Measurements from ENCODE around the gene SERF2. TPM values are rescaled to one million over a fixed set of nuclear protein-coding genes. Genes with fewer than 3 reads are reported as not detected.

The SERF2 gene
- total and polyA plus RNA-seq, 2 of the 8 experiments (the other 6 are each of a cell fraction or from before 2014, with no cell fraction given): 655 to 999 TPM

DNA sequence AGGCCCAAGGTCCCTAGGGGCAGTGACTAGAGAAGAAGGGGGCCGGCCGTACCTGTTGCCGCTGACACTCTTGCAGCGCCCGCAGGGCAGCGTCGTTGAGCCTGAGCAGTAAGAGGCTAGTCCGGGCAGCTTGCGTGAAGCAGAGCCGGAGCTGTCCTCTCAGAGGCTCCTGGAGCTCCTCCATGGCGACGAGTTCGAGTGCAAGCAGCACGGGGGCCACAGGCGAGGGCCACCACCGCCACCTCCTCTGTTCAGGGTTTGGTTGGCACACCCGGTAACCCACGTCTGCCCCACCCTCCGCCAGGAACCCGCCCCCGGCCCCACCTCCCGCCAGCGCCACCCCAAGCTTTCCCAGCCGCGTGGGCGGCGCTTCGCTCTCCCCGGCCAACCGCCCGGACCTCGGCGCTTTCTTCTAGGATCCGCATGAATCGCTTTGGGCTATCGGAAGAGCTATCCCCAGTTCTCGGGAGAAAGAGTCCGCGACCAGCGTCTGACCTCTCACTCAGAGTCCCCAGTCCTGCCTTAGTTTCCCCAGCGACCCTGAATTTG, 15.3 kb upstream of the SERF2 start, which contains the start of gene ELL3:
TSS of gene ELL3 (minus strand) at position 249 of the 549 bp plus-strand sequence. CDS start at position 184, 65 bp downstream.
- Histone ChIP-seq H3K23me2 (ENCODE audit: low read depth, low read length) (peaks cover 12% of the 10 kb centered on the region), H3K36me3 (ENCODE audit: control insufficient read depth in 2 of 4, insufficient read depth in 4 of 4, low read length in 3 of 4) (peaks cover 10 to 23% (median 15%) of the 10 kb centered on the region in 4 experiments), H2BK120ac (replicated peaks; ENCODE audit: low read depth, low read length) (no peak within 1 kb of the TSS), H4K20me1 (replicated peaks in 1 of 2; ENCODE audit: control insufficient read depth in 1 of 2, insufficient read depth in 2 of 2, low read length in 2 of 2) (peaks cover 0 to 3% of the 10 kb centered on the region in 2 experiments), H4K91ac (replicated peaks; ENCODE audit: insufficient read length, low read length) (peak within 1 kb of the TSS; percentile 70), H3K18ac (ENCODE audit: extremely low read depth, low read length) (peak within 1 kb of the TSS; percentile 96), H2BK15ac (ENCODE audit: low read length) (peak within 1 kb of the TSS; percentile 99), H3K79me2 (ENCODE audit: control insufficient read depth in 1 of 2, insufficient read depth in 2 of 2, low read length in 2 of 2) (no peaks in the 10 kb centered on the region), H3K56ac (replicated peaks; ENCODE audit: insufficient read length, low read depth, low read length) (peak within 1 kb of the TSS; percentile 67), H3K23ac (ENCODE audit: insufficient read length) (no peak within 1 kb of the TSS), H3K27me3 (replicated peaks in 1 of 4; ENCODE audit: control insufficient read depth in 3 of 4, extremely low read depth in 1 of 4, insufficient read depth in 3 of 4, low read length in 3 of 4) (peaks cover 0 to 2% (median 0%) of the 10 kb centered on the region in 4 experiments; a peak in 2 of 7 replicates), H4K5ac (ENCODE audit: insufficient read length, low read depth, low read length) (peak within 1 kb of the TSS; percentile 69), H3K79me1 (ENCODE audit: low read depth, low read length) (no peaks in the 10 kb centered on the region), H2AK5ac (ENCODE audit: low read depth, low read length) (no peak within 1 kb of the TSS), H2BK20ac (ENCODE audit: low read length) (no peak within 1 kb of the TSS), H4K8ac (ENCODE audit: extremely low read depth, insufficient read depth, low read length) (peak within 1 kb of the TSS; percentile 91), H3K27ac (ENCODE audit: low read depth, low read length) (no peak within 1 kb of the TSS), H3K14ac (ENCODE audit: insufficient read length) (no peak within 1 kb of the TSS), H2BK12ac (ENCODE audit: low read depth, low read length) (peak within 1 kb of the TSS; percentile 50; the same call in 1 of the 2 replicates), H3K4me1 (replicated peaks in 1 of 4; ENCODE audit: control insufficient read depth in 3 of 4, insufficient read depth in 4 of 4, low read length in 3 of 4) (peaks cover 0 to 12% (median 5%) of the 10 kb centered on the region in 4 experiments; a peak in 5 of 7 replicates), H3K9me3 (ENCODE audit: insufficient read depth in 2 of 2, low read depth in 1 of 2, low read length in 1 of 2) (no peaks in the 10 kb centered on the region), H2AFZ (ENCODE audit: low read length) (peak within 1 kb of the TSS; percentile 77; the same call in 1 of the 2 replicates), H3K4ac (replicated peaks; ENCODE audit: insufficient read length, low read depth, low read length) (no peak within 1 kb of the TSS), H3K4me2 (ENCODE audit: insufficient read depth in 1 of 2, low read depth in 2 of 2, low read length in 2 of 2) (peak within 1 kb of the TSS; percentile 83 to 98), H3K9ac (replicated peaks in 1 of 4; ENCODE audit: extremely low read depth in 1 of 4, low read depth in 3 of 4, low read length in 3 of 4) (peak within 1 kb of the TSS in 3 of 4 experiments; percentile 10 to 45 (median 40); a peak in 5 of 7 replicates), H2BK5ac (ENCODE audit: low read depth, low read length) (peak within 1 kb of the TSS; percentile 60; the same call in 1 of the 2 replicates), H3K4me3 (ENCODE audit: extremely low read depth in 1 of 4, insufficient read depth in 2 of 4, low read depth in 3 of 4, low read length in 4 of 4) (peak within 1 kb of the TSS; percentile 51 to 78 (median 71))
- ChIA-PET CTCF (ENCODE audit: partially characterized antibody) (interaction anchor here (0.8 to 4.8 kb wide), 10 partner anchors 9 to 261 kb away, joined by 3 to 50 read pairs (median 5); partner anchors contain the start of genes HYPK, SERF2 and SERINC4), POLR2A (ENCODE audit: partially characterized antibody) (interaction anchor here (0.7 to 4.8 kb wide), 9 partner anchors 8 to 104 kb away, joined by 3 to 54 read pairs (median 3); partner anchors contain the start of genes HYPK, MFAP1, SERF2 and SERINC4)
- FAIRE-seq: no peak
- peak in 1 of 2 experiments; percentile 33 for DNase-seq (ENCODE audit: low read depth in 1 of 2, low spot score in 2 of 2)
- WGBS, 2 experiments (ENCODE audit: extremely low coverage in 1 of 2, insufficient coverage in 1 of 2, insufficient read length in 1 of 2, insufficient replicate concordance in 2 of 2, low coverage in 1 of 2, low lambda C conversion rate in 2 of 2, missing lambda C conversion rate in 1 of 2): 6% methylated on average over 22 of the region's 41 CpGs; no CpG with 5 or more reads in 1 of the 2 experiments
- TF ChIP-seq MAFK (IDR thresholded peaks at IDR 0.05; ENCODE audit: low read depth, low read length) (no peak), BCL11A (IDR thresholded peaks at IDR 0.05; ENCODE audit: low read depth in 2 of 2, low read length in 2 of 2) (no peak), SIRT6 (IDR thresholded peaks at IDR 0.05; ENCODE audit: low read length) (no peak), TAF7 (optimal IDR thresholded peaks at IDR 0.05; ENCODE audit: borderline replicate concordance, low read depth, low read length) (no peak), EGR1 (IDR thresholded peaks at IDR 0.05; ENCODE audit: borderline replicate concordance, low read depth, low read length) (peak; percentile 55; the same call in 1 of the 2 replicates), CEBPB (IDR thresholded peaks at IDR 0.05; ENCODE audit: low read depth, low read length) (no peak), GTF2F1 (IDR thresholded peaks at IDR 0.05; ENCODE audit: borderline replicate concordance, low read depth, low read length) (no peak), CHD1 (IDR thresholded peaks at IDR 0.05; ENCODE audit: low read depth, low read length) (no peak), JUND (IDR thresholded peaks at IDR 0.05; ENCODE audit: low read length) (no peak), RNF2 (IDR thresholded peaks at IDR 0.05; ENCODE audit: borderline replicate concordance, low read depth, low read length, missing control alignments, poor library complexity, severe bottlenecking) (no peak), NRF1 (IDR thresholded peaks at IDR 0.05; ENCODE audit: low read depth, low read length) (no peak)
- TF ChIP-seq, protein P1, sequence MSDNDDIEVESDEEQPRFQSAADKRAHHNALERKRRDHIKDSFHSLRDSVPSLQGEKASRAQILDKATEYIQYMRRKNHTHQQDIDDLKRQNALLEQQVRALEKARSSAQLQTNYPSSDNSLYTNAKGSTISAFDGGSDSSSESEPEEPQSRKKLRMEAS (IDR thresholded peaks at IDR 0.05): no peak; the same call in 1 of the 2 replicates
